ENCODE results near the gene MINDY2.

Gene MINDY2

DNA sequence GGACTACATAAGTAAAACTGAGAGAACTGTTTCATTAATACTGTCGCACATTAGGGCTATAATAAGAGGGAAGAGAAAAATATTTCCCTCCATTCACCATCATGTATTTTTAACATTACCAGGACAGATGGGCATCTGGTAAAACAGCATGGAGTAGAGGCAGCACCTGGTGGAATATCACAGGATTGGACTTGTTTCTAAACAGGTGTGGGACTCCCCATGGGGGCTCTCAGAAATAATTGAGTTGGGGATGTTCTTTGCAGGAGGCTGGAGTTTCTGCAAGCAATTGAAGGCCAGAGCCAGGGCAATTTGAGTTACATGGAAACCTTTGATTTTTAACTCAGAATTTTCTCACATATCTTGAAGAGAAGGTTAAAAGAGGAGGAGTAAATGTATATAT lies 8.4 kb upstream of the MINDY2 start:
- TF ChIP-seq NFIC (IDR thresholded peaks at IDR 0.05) (no peak), ZBTB7A (IDR thresholded peaks at IDR 0.05; ENCODE audit: low read depth) (no peak), TCF12 (IDR thresholded peaks at IDR 0.05; ENCODE audit: low read depth) (no peak), TAF1 (IDR thresholded peaks at IDR 0.05; ENCODE audit: low read depth) (no peak), EGR1 (IDR thresholded peaks at IDR 0.05) (no peak), CREB1 (IDR thresholded peaks at IDR 0.05; ENCODE audit: low read depth) (no peak), FOXM1 (IDR thresholded peaks at IDR 0.05; ENCODE audit: borderline replicate concordance, low read depth) (no peak), CEBPB (IDR thresholded peaks at IDR 0.05) (no peak), TEAD4 (IDR thresholded peaks at IDR 0.05) (no peak), RAD21 (IDR thresholded peaks at IDR 0.05; ENCODE audit: low read depth) (no peak), EP300 (IDR thresholded peaks at IDR 0.05; ENCODE audit: borderline replicate concordance) (no peak)
- TF ChIP-seq, protein P1, sequence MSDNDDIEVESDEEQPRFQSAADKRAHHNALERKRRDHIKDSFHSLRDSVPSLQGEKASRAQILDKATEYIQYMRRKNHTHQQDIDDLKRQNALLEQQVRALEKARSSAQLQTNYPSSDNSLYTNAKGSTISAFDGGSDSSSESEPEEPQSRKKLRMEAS (IDR thresholded peaks at IDR 0.05), result no peak
- TF ChIP-seq, protein P2, sequence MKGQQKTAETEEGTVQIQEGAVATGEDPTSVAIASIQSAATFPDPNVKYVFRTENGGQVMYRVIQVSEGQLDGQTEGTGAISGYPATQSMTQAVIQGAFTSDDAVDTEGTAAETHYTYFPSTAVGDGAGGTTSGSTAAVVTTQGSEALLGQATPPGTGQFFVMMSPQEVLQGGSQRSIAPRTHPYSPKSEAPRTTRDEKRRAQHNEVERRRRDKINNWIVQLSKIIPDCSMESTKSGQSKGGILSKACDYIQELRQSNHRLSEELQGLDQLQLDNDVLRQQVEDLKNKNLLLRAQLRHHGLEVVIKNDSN (IDR thresholded peaks at IDR 0.05), result no peak
- TF ChIP-seq, protein P3, sequence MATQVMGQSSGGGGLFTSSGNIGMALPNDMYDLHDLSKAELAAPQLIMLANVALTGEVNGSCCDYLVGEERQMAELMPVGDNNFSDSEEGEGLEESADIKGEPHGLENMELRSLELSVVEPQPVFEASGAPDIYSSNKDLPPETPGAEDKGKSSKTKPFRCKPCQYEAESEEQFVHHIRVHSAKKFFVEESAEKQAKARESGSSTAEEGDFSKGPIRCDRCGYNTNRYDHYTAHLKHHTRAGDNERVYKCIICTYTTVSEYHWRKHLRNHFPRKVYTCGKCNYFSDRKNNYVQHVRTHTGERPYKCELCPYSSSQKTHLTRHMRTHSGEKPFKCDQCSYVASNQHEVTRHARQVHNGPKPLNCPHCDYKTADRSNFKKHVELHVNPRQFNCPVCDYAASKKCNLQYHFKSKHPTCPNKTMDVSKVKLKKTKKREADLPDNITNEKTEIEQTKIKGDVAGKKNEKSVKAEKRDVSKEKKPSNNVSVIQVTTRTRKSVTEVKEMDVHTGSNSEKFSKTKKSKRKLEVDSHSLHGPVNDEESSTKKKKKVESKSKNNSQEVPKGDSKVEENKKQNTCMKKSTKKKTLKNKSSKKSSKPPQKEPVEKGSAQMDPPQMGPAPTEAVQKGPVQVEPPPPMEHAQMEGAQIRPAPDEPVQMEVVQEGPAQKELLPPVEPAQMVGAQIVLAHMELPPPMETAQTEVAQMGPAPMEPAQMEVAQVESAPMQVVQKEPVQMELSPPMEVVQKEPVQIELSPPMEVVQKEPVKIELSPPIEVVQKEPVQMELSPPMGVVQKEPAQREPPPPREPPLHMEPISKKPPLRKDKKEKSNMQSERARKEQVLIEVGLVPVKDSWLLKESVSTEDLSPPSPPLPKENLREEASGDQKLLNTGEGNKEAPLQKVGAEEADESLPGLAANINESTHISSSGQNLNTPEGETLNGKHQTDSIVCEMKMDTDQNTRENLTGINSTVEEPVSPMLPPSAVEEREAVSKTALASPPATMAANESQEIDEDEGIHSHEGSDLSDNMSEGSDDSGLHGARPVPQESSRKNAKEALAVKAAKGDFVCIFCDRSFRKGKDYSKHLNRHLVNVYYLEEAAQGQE (IDR thresholded peaks at IDR 0.05; ENCODE audit: low read depth), result no peak

DNA sequence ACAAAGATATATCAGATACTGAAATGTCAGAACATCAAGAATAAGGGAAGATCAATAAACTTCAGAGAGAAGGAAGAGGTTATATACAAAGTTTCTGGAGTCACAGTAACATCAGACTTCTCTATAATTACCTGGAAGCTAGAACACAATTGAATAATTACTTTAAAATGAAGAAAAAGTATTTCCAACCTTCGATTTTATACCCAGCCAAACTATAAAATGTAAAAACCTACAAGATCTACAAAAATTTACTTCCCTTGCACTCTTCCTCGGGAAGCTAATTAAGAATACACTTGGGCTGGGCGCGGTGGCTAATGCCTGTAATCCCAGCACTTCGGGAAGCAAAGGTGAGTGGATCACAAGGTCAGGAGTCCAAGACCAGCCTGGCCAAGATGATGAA lies 6.6 kb upstream of the MINDY2 start:
- TF ChIP-seq TAF1 (IDR thresholded peaks at IDR 0.05; ENCODE audit: low read depth), result no peak
- TF ChIP-seq, protein P3 (IDR thresholded peaks at IDR 0.05; ENCODE audit: low read depth), result no peak
- no peak for TF ChIP-seq NFIC (IDR thresholded peaks at IDR 0.05)
- TF ChIP-seq RAD21 (IDR thresholded peaks at IDR 0.05; ENCODE audit: low read depth), result no peak

DNA sequence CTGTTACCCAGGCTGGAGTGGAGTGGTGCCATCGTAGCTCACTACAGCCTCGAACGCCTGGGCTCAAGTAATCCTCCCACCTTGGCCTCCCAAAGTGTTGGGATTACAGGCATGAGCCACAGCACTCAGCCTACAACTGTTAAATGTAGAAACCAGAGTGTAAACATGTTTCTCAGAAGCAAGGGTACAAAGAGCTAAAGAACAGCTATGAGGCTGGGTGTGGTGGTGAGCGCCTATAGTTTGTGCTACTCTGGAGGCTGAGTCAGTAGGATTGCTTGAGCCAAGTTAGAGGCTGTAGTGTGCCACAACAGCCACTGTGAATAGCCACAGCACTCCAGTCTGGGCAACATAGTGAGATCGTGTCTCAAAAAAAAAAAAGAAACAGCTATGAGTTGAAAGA lies 4.8 kb upstream of the MINDY2 start:
- TF ChIP-seq CREB1 (IDR thresholded peaks at IDR 0.05; ENCODE audit: low read depth) (no peak), TEAD4 (IDR thresholded peaks at IDR 0.05) (no peak), NFIC (IDR thresholded peaks at IDR 0.05) (no peak), TAF1 (IDR thresholded peaks at IDR 0.05; ENCODE audit: low read depth) (no peak), EP300 (IDR thresholded peaks at IDR 0.05; ENCODE audit: borderline replicate concordance) (no peak), YY1 (IDR thresholded peaks at IDR 0.05; ENCODE audit: low read depth) (no peak), TCF12 (IDR thresholded peaks at IDR 0.05; ENCODE audit: low read depth) (no peak), FOXM1 (IDR thresholded peaks at IDR 0.05; ENCODE audit: borderline replicate concordance, low read depth) (no peak), ZBTB7A (IDR thresholded peaks at IDR 0.05; ENCODE audit: low read depth) (no peak), RAD21 (IDR thresholded peaks at IDR 0.05; ENCODE audit: low read depth) (no peak), EGR1 (IDR thresholded peaks at IDR 0.05) (no peak), CEBPB (IDR thresholded peaks at IDR 0.05) (no peak)
- TF ChIP-seq, protein P1 (IDR thresholded peaks at IDR 0.05), result no peak
- TF ChIP-seq, protein P3 (IDR thresholded peaks at IDR 0.05; ENCODE audit: low read depth), result no peak
- TF ChIP-seq, protein P2 (IDR thresholded peaks at IDR 0.05), result no peak

DNA sequence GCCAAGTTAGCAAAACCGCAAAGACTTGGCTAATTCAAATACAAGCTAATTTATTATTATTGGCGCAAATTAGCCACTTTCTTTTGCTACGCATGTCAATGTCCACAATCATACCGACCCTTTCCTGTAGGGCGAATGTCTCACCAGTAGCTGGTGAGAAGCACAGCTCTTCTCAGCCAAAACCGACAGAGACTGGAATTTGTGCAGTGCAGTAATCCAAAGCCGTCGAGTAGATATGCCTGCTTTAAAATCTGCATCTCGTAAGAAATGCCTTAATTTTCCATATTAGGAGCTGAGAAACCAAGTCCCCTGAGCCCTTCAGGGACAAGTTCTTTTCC lies 614 bp upstream of the MINDY2 start:
- TF ChIP-seq, protein P3 (IDR thresholded peaks at IDR 0.05; ENCODE audit: low read depth), result no peak
- TF ChIP-seq, protein P1 (IDR thresholded peaks at IDR 0.05), result no peak
- TF ChIP-seq TEAD4 (IDR thresholded peaks at IDR 0.05) (no peak), CEBPB (IDR thresholded peaks at IDR 0.05) (no peak), FOXM1 (IDR thresholded peaks at IDR 0.05; ENCODE audit: borderline replicate concordance, low read depth) (no peak), EP300 (IDR thresholded peaks at IDR 0.05; ENCODE audit: borderline replicate concordance) (no peak), NFIC (IDR thresholded peaks at IDR 0.05) (no peak; the same call in 1 of the 2 replicates), ZBTB7A (IDR thresholded peaks at IDR 0.05; ENCODE audit: low read depth) (no peak), EGR1 (IDR thresholded peaks at IDR 0.05) (no peak), CREB1 (IDR thresholded peaks at IDR 0.05; ENCODE audit: low read depth) (no peak), TAF1 (IDR thresholded peaks at IDR 0.05; ENCODE audit: low read depth) (no peak), TCF12 (IDR thresholded peaks at IDR 0.05; ENCODE audit: low read depth) (no peak), RAD21 (IDR thresholded peaks at IDR 0.05; ENCODE audit: low read depth) (no peak; the same call in 1 of the 2 replicates), YY1 (IDR thresholded peaks at IDR 0.05; ENCODE audit: low read depth) (no peak)
- TF ChIP-seq, protein P2 (IDR thresholded peaks at IDR 0.05), result no peak
